H54 (cell line): ENCODE results near the gene HASPIN.
"Not testable (repeated sequence)": the region's sequence is repeated elsewhere in the genome, so short reads cannot be mapped to it uniquely, and the experiment has no call there.

Experiments
- DNase-seq: peaks from one replicate; pipeline ENCODE4 v3.0.0; 2011; ENCODE audit warnings: low spot score, mixed read lengths; ENCODE audit not compliant: insufficient read length
- FAIRE-seq: peaks from 3 replicates; lab custom pipeline; 2011; peaks lifted over from hg19 to GRCh38; lab: Jason Lieb, UNC
- POLR2A ChIP-seq: IDR thresholded peaks from 2 replicates; pipeline ENCODE4 v1.6.1; 2011; ENCODE audit warnings: low read depth, mild to moderate bottlenecking, low read length

The HASPIN gene

DNA sequence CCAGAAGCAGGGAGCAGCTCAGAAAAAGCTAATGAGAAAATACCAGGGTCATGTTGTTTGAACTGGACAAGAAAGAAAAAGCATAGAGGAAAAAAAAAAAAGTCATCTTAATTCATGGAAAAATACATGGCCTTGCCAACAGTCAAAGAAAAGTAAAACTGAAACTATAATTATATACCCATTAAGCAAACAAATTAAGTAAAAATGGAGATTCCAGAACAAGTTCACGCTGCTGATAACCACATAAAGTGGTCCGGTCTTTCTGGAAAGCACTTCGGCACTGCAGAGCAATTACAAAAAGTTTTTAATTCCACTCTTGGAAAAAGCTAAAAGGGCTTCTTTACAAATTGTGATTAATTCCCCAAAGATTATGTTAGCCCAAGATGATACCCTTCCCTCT is 15.3 kb upstream of the HASPIN start:
- DNase-seq: no peak
- no peak for TF ChIP-seq POLR2A
- no peak for FAIRE-seq

DNA sequence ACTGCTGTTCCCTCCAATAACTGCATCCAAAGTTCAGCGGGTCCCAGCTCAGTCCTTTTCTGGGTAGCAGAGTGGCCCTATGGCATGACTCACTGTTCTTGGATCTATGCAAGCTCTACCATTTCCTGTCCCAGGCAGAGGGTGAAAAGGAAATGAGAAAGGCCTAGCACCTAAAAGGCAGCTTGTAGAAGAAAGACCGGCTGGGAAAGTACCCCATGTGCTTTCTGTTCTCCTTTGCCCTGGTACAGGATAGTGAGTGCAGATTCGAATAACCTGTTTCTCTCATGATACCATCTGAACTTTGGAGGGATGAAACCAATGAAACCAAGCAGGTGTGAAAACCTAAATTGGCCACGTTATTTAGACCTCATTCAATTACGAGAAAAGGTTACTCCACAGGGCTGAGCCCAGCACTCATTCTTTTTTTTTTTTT is 12.7 kb upstream of the HASPIN start:
- DNase-seq: peak; percentile 76
- no peak for TF ChIP-seq POLR2A
- FAIRE-seq: peak; percentile 62

DNA sequence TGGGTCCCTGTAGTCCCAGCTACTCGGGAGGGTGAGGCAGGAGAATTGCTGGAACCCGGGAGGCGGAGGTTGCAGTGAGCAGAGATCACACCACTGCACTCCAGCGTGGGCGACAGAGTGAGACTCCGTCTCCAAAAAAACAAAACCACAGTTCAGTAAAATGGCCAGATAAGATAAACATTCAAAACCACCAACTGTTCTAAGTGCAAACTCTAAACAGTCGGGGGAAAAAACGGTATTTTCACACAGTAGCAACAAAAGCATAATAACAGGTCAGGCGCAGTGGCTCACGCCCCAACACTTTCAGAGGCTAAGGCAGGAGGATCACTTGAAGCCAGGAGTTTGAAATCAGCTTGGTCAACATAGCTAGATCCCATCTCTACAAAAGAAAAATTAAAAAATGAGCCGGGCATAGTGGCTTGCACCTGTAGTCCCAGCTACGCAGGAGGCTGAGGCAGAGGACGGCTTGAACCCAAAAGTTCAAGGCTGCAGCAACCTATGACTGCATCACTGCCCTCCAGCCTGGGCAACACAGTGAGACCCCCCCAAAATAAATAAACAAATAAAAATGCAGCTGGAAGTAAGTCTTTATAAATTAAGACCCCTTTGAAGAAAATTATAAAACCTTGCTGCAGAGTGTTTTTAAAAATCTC is 10.8 kb upstream of the HASPIN start:
- FAIRE-seq: no peak
- no peak for TF ChIP-seq POLR2A
- DNase-seq: no peak

DNA sequence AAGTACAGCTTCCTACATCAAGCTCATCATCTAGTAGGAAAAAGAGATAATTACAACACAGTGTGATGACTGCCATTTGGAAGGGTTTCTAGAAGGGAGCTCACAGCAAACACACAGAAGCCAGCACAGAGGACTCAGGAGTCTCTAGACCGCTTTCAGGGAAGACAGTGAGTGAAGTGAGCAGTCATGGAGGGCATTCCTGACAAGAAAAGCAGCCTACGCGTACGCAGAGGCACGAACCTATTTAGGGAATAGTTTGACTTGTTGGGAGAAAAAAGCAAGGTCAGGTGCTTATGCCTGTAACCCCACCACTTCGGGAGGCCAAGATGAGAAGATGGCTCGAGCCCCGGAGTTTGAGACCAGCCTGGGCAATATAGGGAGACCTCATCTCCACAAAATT is 8.4 kb upstream of the HASPIN start:
- DNase-seq (no peak), FAIRE-seq (no peak)
- no peak for TF ChIP-seq POLR2A

DNA sequence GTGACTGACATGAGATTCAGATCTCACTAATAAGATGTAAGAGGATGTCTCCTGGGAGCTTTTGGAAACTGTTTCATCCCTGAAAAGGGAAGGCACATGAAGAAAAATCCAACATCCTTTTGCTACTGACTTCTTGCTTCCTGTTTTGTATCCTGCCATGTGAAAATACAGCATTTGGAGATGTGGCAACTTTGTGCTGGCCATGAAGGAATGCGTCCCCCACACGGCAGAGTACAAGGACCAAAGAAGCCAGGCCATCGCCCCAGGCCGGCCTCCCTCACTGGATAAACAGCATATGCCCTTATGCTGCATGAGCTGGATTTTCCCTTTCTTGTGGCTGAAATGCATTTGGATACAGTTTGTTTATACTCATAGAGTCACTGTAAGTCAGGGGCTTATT is 5.5 kb upstream of the HASPIN start:
- DNase-seq (no peak), FAIRE-seq (no peak)
- no peak for TF ChIP-seq POLR2A

DNA sequence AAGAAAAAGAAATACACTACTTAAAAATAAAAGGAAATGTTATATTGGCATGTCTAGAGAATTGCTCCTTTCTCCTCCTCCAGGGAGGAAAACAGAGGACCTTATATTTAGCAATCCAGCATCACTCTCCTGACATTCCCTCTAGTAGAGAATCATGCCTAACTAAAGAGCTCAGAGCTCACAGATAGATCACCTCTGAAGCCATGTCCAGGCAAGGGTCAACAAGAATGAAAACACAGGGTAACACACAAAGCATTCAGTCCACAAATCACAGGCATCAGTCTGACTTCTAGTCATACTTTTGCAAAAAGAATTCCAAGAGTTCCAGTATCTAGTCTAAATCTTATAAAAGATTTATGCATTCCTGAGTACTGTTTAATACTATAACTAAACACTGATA is 4.4 kb upstream of the HASPIN start:
- no peak for FAIRE-seq
- no peak for TF ChIP-seq POLR2A
- DNase-seq: no peak

DNA sequence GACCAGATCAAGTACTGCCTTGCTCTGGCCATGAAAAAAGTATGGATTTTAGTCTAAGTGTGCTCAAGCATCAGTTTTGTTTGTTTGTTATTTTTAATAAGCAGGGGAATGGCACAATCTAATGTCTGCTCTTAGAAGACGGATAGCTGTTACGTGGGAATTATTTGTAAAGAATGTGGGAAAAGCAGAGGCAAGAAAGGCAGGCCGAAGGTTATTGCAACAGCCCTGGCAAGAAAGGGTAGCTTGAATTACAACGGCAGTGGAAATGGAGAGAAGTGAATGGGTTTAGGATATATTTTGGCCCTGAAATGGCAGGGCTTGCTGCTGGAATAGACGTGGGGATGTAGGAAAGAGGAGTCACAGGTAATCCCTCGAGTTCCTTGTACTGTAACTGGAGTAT is 987 bp upstream of the HASPIN start:
- no peak for TF ChIP-seq POLR2A
- DNase-seq (no peak), FAIRE-seq (no peak)

DNA sequence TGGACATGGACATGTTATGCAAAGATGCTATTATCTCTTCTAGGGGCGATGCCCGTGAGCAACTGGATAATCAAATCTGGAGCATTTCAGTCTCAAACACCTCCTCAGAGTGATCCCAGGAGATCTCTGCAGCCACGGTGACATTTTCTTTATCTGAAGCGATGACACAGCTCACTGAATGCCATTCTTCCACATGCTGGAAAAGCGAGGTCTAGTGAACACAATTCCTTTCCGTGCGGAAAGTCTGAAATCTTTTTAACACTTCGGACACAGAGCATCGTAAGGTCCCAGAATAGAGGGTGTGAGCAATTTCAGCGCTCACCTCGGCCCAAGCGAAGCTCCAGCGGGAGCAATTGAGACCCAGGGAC is 531 bp upstream of the HASPIN start:
- DNase-seq (no peak), FAIRE-seq (no peak)
- TF ChIP-seq POLR2A: no peak

DNA sequence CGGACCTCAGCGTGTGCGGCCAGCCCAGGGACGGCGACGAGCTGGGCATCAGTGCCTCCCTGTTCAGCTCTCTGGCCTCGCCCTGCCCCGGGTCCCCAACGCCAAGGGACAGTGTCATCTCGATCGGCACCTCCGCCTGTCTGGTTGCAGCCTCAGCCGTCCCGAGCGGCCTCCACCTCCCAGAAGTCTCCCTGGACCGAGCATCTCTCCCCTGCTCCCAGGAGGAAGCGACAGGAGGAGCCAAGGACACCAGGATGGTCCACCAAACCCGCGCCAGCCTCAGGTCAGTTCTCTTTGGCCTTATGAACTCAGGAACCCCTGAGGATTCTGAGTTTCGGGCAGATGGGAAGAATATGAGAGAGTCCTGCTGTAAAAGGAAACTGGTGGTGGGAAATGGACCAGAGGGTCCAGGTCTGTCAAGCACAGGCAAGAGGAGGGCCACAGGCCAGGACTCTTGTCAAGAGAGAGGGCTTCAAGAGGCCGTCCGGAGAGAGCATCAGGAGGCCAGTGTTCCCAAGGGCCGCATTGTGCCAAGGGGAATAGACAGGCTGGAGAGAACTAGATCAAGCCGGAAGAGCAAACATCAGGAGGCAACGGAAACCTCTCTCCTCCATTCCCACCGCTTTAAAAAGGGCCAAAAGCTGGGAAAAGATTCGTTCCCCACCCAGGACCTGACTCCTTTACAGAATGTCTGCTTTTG is 825 bp downstream of the HASPIN start:
- DNase-seq (no peak), FAIRE-seq (no peak)
- TF ChIP-seq POLR2A: no peak

DNA sequence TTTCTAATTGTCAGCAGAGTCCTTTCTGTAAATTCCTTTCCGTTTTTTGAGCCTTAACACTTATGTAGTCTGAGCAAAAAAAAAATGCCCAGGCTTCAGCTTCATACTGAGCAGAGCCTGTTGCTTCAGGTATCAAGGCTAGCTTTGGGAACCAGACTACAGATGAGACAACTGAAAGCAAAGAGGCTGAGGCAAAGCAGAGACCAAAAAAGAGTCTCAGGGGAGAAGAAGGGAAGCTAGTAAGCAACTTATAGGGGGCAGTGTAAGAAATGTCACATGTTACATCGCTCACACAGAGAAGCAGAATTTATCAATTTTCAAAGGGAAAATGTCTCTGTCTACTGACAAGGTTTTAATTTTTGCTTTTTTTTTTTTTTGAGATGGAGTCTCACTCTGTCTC is 3.3 kb downstream of the HASPIN start:
- FAIRE-seq (no peak), DNase-seq (no peak)
- no peak for TF ChIP-seq POLR2A

DNA sequence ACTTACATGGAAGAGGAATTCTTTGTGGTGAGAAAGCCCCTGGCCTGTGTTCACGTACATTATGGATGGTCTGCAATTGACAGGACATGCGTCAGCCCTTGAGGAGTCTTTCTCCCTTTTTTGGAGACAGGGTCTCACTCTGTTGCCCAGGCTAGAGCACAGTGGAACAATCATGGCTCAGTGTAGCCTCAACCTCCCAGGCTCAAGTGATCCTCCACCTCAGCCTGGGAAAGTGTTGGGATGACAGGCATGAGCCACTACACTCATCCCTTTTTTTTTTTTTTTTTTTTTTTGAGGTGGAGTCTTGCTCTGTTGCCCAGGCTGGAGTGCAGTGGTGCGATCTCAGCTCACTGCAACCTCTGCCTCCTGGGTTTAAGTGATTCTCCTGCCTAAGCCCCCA is 4.4 kb downstream of the HASPIN start:
- DNase-seq, FAIRE-seq: not testable (repeated sequence)

DNA sequence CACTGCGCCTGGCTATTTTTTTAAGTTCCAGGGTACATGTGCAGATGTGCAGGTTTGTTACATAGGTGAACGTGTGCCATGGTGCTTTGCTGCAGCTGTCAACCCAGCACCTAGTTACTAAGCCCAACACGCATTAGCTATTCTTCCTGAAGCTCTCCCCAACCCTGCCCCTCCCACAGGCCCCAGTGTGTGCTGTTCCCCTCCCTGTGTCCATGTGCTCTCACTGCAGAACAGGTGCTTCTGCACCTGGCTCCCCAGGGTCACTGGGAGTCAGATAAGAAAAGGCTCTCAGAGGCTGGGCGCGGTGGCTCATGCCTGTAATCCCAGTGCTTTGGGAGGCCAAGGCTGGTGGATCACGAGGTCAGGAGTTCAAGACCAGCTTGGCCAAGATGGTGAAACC is 6.2 kb downstream of the HASPIN start:
- DNase-seq (no peak), FAIRE-seq (no peak)
- no peak for TF ChIP-seq POLR2A

DNA sequence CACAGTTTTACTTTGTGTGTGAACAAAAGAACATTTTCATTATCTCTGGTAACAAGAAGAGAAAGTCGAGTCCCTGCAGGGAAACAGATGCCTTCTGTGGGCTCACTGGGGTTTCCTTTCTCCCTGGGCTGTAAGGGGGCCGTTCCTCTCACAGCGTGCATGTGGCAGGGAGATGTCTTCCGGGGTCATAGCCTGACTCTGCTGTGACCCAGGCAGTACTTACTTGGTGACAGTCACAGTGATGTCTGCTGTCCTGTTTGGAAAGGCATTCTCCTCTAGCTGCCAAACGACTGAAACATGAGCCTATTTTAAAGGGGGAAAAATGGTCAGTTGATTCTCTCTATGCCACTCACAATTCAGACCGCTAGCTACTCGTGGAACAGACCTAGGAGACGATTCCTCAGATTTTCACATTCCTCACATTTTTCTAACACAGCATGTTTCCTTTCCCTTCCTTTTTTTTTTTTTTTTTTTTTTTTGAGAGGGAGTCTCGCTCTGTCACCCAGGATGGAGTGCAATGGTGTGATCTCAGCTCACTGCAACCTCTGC is 7.3 kb downstream of the HASPIN start:
- no peak for TF ChIP-seq POLR2A
- DNase-seq (no peak), FAIRE-seq (no peak)

DNA sequence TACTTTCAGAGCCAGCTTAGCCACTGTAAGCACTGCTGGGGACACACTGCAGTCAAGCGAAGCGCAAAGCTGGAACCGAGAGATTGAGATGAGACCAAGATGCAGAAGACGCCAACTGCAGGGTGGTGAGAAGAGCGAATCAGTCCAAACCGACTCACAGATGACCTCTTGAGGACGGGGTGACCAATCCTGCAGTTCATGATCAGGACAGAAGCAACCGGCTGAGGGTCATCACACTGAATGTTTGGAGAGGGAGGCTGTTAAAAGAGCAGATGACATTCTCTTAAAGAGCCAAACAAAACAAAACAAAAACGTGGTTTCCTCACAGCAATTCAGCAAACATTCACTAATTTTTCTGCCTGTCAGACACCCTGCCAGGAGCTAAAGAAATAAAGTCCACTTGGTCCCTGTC is 8.5 kb downstream of the HASPIN start:
- no peak for TF ChIP-seq POLR2A
- no peak for FAIRE-seq
- DNase-seq: no peak

DNA sequence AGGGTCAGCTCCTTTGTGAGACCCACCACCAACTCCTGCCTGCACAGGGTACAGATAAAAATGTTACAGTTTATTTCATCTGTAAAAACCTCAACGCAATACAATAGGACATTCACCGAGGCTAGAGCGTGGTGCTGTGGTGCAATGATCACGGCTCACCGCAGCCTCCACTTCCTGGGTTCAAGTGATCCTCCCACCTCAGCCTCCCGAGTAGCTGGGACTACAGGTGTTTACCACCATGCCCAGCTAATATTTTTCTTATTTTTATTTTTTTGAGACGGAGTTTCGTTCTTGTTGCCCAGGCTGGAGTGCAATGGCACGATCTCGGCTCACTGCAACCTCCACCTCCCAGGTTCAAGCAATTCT is 11.2 kb downstream of the HASPIN start:
- DNase-seq: not testable (repeated sequence)

More for the DNA sequence above, 11.2 kb downstream of the HASPIN start:
- FAIRE-seq: not testable (repeated sequence)
